NCI-H524 treated with DMSO at 0.1 percent for 48 hours (cell line): Measurements from ENCODE around the gene PARP1.

Experiments
- DNase-seq: peaks from one replicate; lab custom pipeline; 2025; lab: John Stamatoyannopoulos, UW

PARP1 gene

GRCh38 chr1:226373376-226373775 lies 34.5 kb downstream of the PARP1 start:
- DNase-seq, result no peak

DNA sequence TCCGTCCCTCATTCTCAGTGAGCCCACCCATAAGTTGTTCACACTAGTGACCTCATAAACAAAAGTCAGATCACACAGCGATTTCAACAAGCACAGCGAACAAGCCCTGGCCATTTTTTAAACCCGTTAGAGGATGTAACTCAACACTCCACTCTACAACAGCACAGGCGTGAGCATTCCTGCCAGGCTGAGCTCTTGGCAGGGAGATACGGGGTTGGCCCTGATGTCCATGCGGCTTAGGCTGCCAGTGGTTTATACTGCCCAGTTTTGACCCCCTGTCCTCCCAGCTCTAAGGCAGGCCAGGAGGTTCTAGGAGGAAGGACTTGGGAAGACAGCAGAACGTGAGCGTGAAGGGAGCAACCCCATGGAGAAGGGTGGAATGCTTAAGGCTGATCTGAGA lies 35.0 kb downstream of the PARP1 start:
- DNase-seq, result no peak

GRCh38 chr1:226371866-226372490 lies 35.9 kb downstream of the PARP1 start:
- DNase-seq, result no peak

DNA sequence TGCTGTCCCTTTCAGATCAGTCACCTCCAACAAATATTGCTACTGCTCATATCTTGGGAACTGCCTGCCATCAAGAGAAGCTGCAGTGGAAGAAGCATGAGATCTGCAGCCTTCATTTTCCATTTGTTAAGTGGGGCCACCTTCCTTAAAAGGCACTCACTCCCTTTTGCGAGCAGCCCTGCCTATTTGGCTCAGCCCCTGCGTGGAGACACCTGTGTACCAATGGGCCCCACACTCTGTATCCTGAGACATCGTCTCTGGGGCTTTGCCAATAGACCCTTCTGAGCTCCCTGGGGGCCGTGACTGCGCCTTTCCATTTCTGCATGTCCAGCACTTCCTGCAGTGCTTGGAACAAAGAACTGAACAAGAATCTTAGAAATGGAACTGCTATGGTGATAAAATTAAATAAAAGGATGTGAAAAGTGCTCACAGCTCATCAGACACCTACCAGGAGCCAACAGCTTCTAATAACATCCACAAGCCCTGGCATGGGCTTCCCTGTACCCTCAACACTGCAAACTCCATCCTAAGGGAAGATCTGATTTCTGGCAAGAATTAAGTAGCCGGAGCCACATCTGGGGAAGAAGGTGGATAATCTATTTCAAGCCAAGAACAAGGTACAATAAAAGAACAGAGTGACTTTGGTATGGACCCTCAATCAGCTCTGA lies 36.7 kb downstream of the PARP1 start:
- DNase-seq, result no peak

GRCh38 chr1:226370144-226370923 lies 37.6 kb downstream of the PARP1 start:
- no peak for DNase-seq

DNA sequence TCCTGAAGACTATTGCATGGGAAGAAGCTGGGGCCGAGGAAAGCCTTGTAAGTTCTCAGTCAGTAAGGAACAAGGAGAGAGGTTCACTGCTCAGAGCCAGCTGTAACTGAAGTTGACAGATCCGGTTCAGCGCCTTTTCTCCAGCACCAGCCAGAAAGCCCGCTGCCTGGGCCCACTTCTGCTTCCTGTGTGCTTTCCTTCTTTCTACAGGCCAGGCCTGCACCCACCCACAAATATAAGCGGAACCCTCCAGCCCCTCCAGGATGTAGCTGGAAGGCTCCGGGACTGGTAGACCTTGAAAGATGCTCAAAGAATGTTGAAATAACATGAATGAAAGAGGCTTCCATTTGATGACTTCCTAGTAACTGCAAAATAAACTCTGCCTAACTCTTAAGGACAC lies 38.8 kb downstream of the PARP1 start:
- DNase-seq, result no peak

- DNase-seq, result no peak
Observed at GRCh38 chr1:226366290-226366689, 41.6 kb downstream of the PARP1 start.

- DNase-seq, result no peak
Observed at GRCh38 chr1:226365831-226366231, 42.1 kb downstream of the PARP1 start.

- DNase-seq, result no peak
Observed at GRCh38 chr1:226364901-226365565, 42.9 kb downstream of the PARP1 start.

GRCh38 chr1:226364514-226364899 lies 43.4 kb downstream of the PARP1 start:
- DNase-seq, result no peak

GRCh38 chr1:226363801-226364513 lies 43.9 kb downstream of the PARP1 start:
- DNase-seq, result no peak

GRCh38 chr1:226362891-226363447 lies 44.9 kb downstream of the PARP1 start:
- no peak for DNase-seq

GRCh38 chr1:226362361-226362760 lies 45.5 kb downstream of the PARP1 start:
- DNase-seq, result no peak

GRCh38 chr1:226360106-226360746 lies 47.7 kb downstream of the PARP1 start:
- no peak for DNase-seq

- no peak for DNase-seq
Observed at GRCh38 chr1:226357416-226357815, 50.5 kb downstream of the PARP1 start.

DNA sequence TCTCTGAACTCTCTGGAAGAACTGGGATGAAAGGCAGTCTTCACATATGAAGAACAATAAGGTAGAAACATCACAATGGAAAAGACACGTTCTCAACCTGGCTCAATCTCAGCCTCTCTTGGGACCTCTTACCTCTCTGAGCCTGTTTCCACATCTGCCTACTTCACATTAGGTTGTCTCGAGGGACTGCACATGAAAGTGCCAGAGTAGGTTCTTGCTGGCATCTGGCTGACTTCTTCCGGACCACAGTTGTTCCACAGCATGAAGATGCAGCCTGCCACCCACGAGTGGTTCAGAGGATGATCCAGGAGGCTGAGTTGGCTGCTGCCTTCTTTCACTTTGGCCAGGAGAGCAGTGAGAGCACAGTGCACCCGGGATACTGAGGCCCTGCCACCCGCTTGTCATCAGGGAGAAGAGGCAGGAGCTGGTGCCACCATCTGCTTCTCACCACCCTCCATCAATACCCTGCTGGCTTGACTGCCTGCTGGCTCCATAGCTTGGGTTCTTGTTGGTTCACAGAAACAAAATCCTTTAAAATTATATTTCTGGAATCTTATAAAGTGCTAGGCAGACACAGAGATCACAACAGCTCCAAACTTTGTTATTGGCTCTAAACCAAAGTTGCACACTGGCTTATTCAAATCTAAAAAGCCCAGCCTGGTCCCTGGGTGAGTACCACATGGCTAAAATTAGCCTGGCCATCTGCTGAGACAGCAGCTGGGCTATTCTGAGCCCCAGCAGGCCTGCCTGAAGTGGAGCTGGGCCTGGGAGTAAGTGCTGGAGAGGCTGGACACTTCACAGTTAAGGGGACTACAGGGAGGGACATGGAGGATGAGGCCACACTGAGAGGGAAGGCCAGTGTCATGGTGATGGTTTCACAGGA lies 52.0 kb downstream of the PARP1 start:
- DNase-seq, result peak; percentile 85

- DNase-seq, result no peak
Observed at GRCh38 chr1:226355016-226355415, 52.9 kb downstream of the PARP1 start.

GRCh38 chr1:226353698-226354525 lies 54.0 kb downstream of the PARP1 start:
- DNase-seq, result no peak

DNA sequence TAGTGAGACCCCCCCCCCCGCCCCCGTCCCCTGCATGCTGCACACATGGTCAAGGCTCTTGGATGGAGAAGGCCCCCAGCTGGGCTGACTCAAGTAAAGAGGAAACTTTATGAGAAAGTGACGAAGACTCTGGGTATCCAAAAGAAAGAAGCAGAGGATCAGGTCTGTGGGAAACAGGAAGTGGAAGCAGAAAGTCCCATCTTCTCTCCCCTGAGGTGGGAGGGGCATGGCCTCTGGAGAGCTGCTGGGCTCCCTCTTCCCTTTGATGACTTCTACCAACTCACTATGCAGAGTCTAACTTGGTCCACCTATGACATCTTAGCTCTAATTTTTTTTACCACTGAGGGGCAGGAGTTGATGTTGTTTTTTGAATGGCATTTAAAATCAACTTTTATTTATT lies 56.2 kb downstream of the PARP1 start:
- no peak for DNase-seq
